HG02884 (cell line): ENCODE data around the gene THAP7.

Experiments used
- ATAC-seq: cut with Tn5 transposase; IDR thresholded peaks from one replicate; pipeline ENCODE4 v1.9.1; 2021; ENCODE audit warnings: mild to moderate bottlenecking, moderate library complexity; ENCODE audit not compliant: unreplicated experiment

THAP7 gene

GRCh38 chr22:20949698-20950183 lies 52.2 kb downstream of the THAP7 start:
- ATAC-seq: no peak
